H1 (cell line): ENCODE measurements around the gene KRTAP10-7. TPM values are rescaled to one million over a fixed set of nuclear protein-coding genes. Genes with fewer than 3 reads are reported as not detected.

Experiments used
- CTCF ChIA-PET: fragments of 300-600 bp; sonication (Branson Sonifier 250); formaldehyde crosslinking; loops from one replicate; lab custom pipeline; 2021; ENCODE audit not compliant: partially characterized antibody; lab: Charles Lee
- POLR2A ChIA-PET: fragments of 300-600 bp; sonication (Branson Sonifier 250); formaldehyde crosslinking; loops from one replicate; lab custom pipeline; 2021; ENCODE audit warnings: inconsistent platforms; ENCODE audit not compliant: partially characterized antibody; lab: Charles Lee
- DNase-seq, 2 experiments: peaks; one replicate each; pipeline versions ENCODE4 v3.0.0 to v3.0.0-alpha.2; 2010 to 2022; ENCODE audit warnings: low spot score in 2 of 2, low read depth in 1 of 2, mixed read lengths in 1 of 2
- FAIRE-seq: peaks from 2 replicates; lab custom pipeline; 2011; peaks lifted over from hg19 to GRCh38; lab: Jason Lieb, UNC
- H2AFZ ChIP-seq: 2 replicates; pipeline ENCODE4 v1.8.1; 2012; ENCODE audit warnings: low read length, inconsistent platforms
- H2AK5ac ChIP-seq: 2 replicates; pipeline ENCODE4 v1.6.1; 2013; ENCODE audit warnings: low read depth, low read length
- H2BK120ac ChIP-seq: replicated peaks from 2 replicates; pipeline ENCODE3; 2013; ENCODE audit warnings: low read depth, low read length, inconsistent platforms
- H2BK12ac ChIP-seq: 2 replicates; pipeline ENCODE4 v1.6.1; 2013; ENCODE audit warnings: low read depth, low read length
- H2BK15ac ChIP-seq: 2 replicates; pipeline ENCODE4 v1.6.1; 2013; ENCODE audit warnings: low read length
- H2BK20ac ChIP-seq: 2 replicates; pipeline ENCODE4 v1.6.1; 2013; ENCODE audit warnings: low read length
- H2BK5ac ChIP-seq: 2 replicates; pipeline ENCODE4 v1.6.1; 2013; ENCODE audit warnings: low read depth, low read length
- H3K14ac ChIP-seq: 2 replicates; pipeline ENCODE4 v1.6.1; 2013; ENCODE audit warnings: inconsistent platforms; ENCODE audit not compliant: insufficient read length
- H3K18ac ChIP-seq: 2 replicates; pipeline ENCODE4 v1.6.1; 2013; ENCODE audit warnings: low read length; ENCODE audit errors: extremely low read depth
- H3K23ac ChIP-seq: 2 replicates; pipeline ENCODE4 v1.6.1; 2013; ENCODE audit warnings: inconsistent platforms; ENCODE audit not compliant: insufficient read length
- H3K23me2 ChIP-seq: 2 replicates; pipeline ENCODE4 v1.6.1; 2013; ENCODE audit warnings: low read depth, low read length
- H3K27ac ChIP-seq: 2 replicates; pipeline ENCODE4 v1.6.1; 2011; ENCODE audit warnings: low read depth, low read length, inconsistent platforms
- H3K27me3 ChIP-seq, 4 experiments: replicated peaks in 1 of 4; 1 replicate in 1 of 4; 2 replicates in 3 of 4; pipeline versions ENCODE4 v1.6.1 to v1.8.1; 2011 to 2013; ENCODE audit warnings: low read length in 3 of 4, mild to moderate bottlenecking in 3 of 4, inconsistent platforms in 2 of 4, mixed read lengths in 2 of 4, moderate library complexity in 1 of 4; ENCODE audit not compliant: control insufficient read depth in 3 of 4, insufficient read depth in 3 of 4; ENCODE audit errors: extremely low read depth in 1 of 4
- H3K36me3 ChIP-seq, 4 experiments: 2 replicates each; pipeline versions ENCODE4 v1.6.1 to v1.8.1; 2011 to 2013; ENCODE audit warnings: mild to moderate bottlenecking in 4 of 4, low read length in 3 of 4, moderate library complexity in 2 of 4, control low read depth in 1 of 4, inconsistent platforms in 1 of 4; ENCODE audit not compliant: insufficient read depth in 4 of 4, control insufficient read depth in 2 of 4
- H3K4ac ChIP-seq: replicated peaks from 2 replicates; pipeline ENCODE3; 2013; ENCODE audit warnings: low read length, low read depth, mixed read lengths, inconsistent platforms; ENCODE audit not compliant: insufficient read length
- H3K4me1 ChIP-seq, 4 experiments: replicated peaks in 1 of 4; 1 replicate in 1 of 4; 2 replicates in 3 of 4; pipeline versions ENCODE4 v1.6.1 to v1.8.1; 2011 to 2013; ENCODE audit warnings: low read length in 3 of 4, inconsistent platforms in 2 of 4, mixed read lengths in 1 of 4; ENCODE audit not compliant: insufficient read depth in 4 of 4, control insufficient read depth in 3 of 4
- H3K4me2 ChIP-seq, 2 experiments: 2 replicates each; pipeline versions ENCODE4 v1.6.1 to v1.8.1; 2011 to 2013; ENCODE audit warnings: low read depth in 2 of 2, low read length in 2 of 2, control low read depth in 1 of 2, inconsistent platforms in 1 of 2, mild to moderate bottlenecking in 1 of 2; ENCODE audit not compliant: insufficient read depth in 1 of 2
- H3K4me3 ChIP-seq, 4 experiments: fragments of 200-600, 300-600 bp in 1 of 4; sonication (generic), shearing (Covaris generic), sonication (Bioruptor Twin) in 1 of 4; 2 replicates each; pipeline versions ENCODE4 v1.5.1 to v1.8.1; 2011 to 2016; ENCODE audit warnings: low read length in 4 of 4, low read depth in 3 of 4, control low read depth in 2 of 4, inconsistent platforms in 2 of 4, mild to moderate bottlenecking in 2 of 4, mixed read lengths in 1 of 4, moderate library complexity in 1 of 4; ENCODE audit not compliant: insufficient read depth in 2 of 4; ENCODE audit errors: extremely low read depth in 1 of 4
- H3K56ac ChIP-seq: replicated peaks from 2 replicates; pipeline ENCODE3; 2013; ENCODE audit warnings: low read depth, mild to moderate bottlenecking, mixed read lengths, low read length, inconsistent platforms; ENCODE audit not compliant: insufficient read length
- H3K79me1 ChIP-seq: 2 replicates; pipeline ENCODE4 v1.6.1; 2013; ENCODE audit warnings: low read depth, low read length, control low read depth
- H3K79me2 ChIP-seq, 2 experiments: 2 replicates each; pipeline versions ENCODE4 v1.6.1 to v1.8.1; 2012 to 2013; ENCODE audit warnings: low read length in 2 of 2, mild to moderate bottlenecking in 2 of 2, inconsistent platforms in 1 of 2; ENCODE audit not compliant: insufficient read depth in 2 of 2, control insufficient read depth in 1 of 2
- H3K9ac ChIP-seq, 4 experiments: replicated peaks in 1 of 4; 1 replicate in 1 of 4; 2 replicates in 3 of 4; pipeline versions ENCODE4 v1.6.1 to v1.8.1; 2011 to 2013; ENCODE audit warnings: low read depth in 3 of 4, low read length in 3 of 4, control low read depth in 2 of 4, mild to moderate bottlenecking in 2 of 4, moderate library complexity in 2 of 4, inconsistent platforms in 1 of 4; ENCODE audit errors: extremely low read depth in 1 of 4
- H3K9me3 ChIP-seq, 2 experiments: 2 replicates each; pipeline versions ENCODE4 v1.6.1 to v1.8.1; 2012 to 2013; ENCODE audit warnings: mild to moderate bottlenecking in 2 of 2, moderate library complexity in 2 of 2, control low read depth in 1 of 2, inconsistent platforms in 1 of 2, low read depth in 1 of 2, low read length in 1 of 2, mixed read lengths in 1 of 2; ENCODE audit not compliant: insufficient read depth in 2 of 2
- H4K20me1 ChIP-seq, 2 experiments: replicated peaks in 1 of 2; 2 replicates each; pipeline versions ENCODE3 to v1.8.1; 2011 to 2013; ENCODE audit warnings: inconsistent platforms in 2 of 2, low read length in 2 of 2, mild to moderate bottlenecking in 1 of 2; ENCODE audit not compliant: insufficient read depth in 2 of 2, control insufficient read depth in 1 of 2
- H4K5ac ChIP-seq: 2 replicates; pipeline ENCODE4 v1.6.1; 2013; ENCODE audit warnings: low read length, low read depth, mixed read lengths, inconsistent platforms; ENCODE audit not compliant: insufficient read length
- H4K8ac ChIP-seq: 2 replicates; pipeline ENCODE4 v1.8.0; 2013; ENCODE audit warnings: mild to moderate bottlenecking, moderate library complexity, low read length, inconsistent platforms; ENCODE audit not compliant: insufficient read depth; ENCODE audit errors: extremely low read depth
- H4K91ac ChIP-seq: replicated peaks from 2 replicates; pipeline ENCODE3; 2013; ENCODE audit warnings: low read length, mixed read lengths, inconsistent platforms; ENCODE audit not compliant: insufficient read length
- CEBPB ChIP-seq: IDR thresholded peaks from 2 replicates; pipeline ENCODE4 v1.6.1; 2012; ENCODE audit warnings: low read depth, low read length
- CREB1 ChIP-seq: IDR thresholded peaks from 2 replicates; pipeline ENCODE4 v1.6.1; 2012; ENCODE audit warnings: inconsistent platforms
- EZH2 ChIP-seq: fragments of 200-600 bp; sonication (generic); IDR thresholded peaks from 2 replicates; pipeline ENCODE4 v1.7.1; 2012; ENCODE audit warnings: low read depth, mild to moderate bottlenecking, moderate library complexity, low read length, inconsistent platforms; ENCODE audit not compliant: severe bottlenecking
- RNF2 ChIP-seq: fragments of 200-900, 300-1000 bp; sonication (generic); IDR thresholded peaks from 2 replicates; pipeline ENCODE4 v1.7.1; 2016; ENCODE audit warnings: borderline replicate concordance, low read depth, mild to moderate bottlenecking, antibody characterized with exemption, low read length; ENCODE audit not compliant: poor library complexity, severe bottlenecking; ENCODE audit errors: missing control alignments
- SIN3A ChIP-seq, 2 experiments: IDR thresholded peaks in 1 of 2; conservative IDR thresholded peaks in 1 of 2; 2 replicates each; pipeline ENCODE4 v1.6.1; 2011 to 2012; ENCODE audit warnings: low read length in 2 of 2, improper control_type of control experiment in 1 of 2, low read depth in 1 of 2, mild to moderate bottlenecking in 1 of 2
- SP2 ChIP-seq: IDR thresholded peaks from 2 replicates; pipeline ENCODE4 v1.6.1; 2012; ENCODE audit warnings: mild to moderate bottlenecking, low read length, inconsistent platforms
- SRF ChIP-seq: IDR thresholded peaks from 2 replicates; pipeline ENCODE4 v1.6.1; 2011; ENCODE audit warnings: mild to moderate bottlenecking, low read depth, low read length, moderate library complexity
- TCF12 ChIP-seq: IDR thresholded peaks from 2 replicates; pipeline ENCODE4 v1.6.1; 2011; ENCODE audit warnings: low read depth, mild to moderate bottlenecking, low read length
- WGBS, 2 experiments: shearing (Covaris generic) in 1 of 2; methylation state at CpG; one replicate each; pipeline versions ENCODE4 v1.1.6 to v1.1.7; 2013 to 2015; ENCODE audit warnings: low lambda C conversion rate in 2 of 2, mixed read lengths in 2 of 2, inconsistent platforms in 1 of 2, low coverage in 1 of 2, missing lambda C conversion rate in 1 of 2; ENCODE audit not compliant: insufficient replicate concordance in 2 of 2, insufficient coverage in 1 of 2, insufficient read length in 1 of 2; ENCODE audit errors: extremely low coverage in 1 of 2, missing lambda C conversion rate in 1 of 2; 5-methylcytosine and 5-hydroxymethylcytosine counted together
- polyA plus RNA-seq, 7 experiments: library from polyadenylated mRNA; depleted of rRNA in 3 of 7; stranded (reverse) in 5 of 7; unstranded in 2 of 7; fragments of >200 nt in 5 of 7; fragments of 200-250 nt in 2 of 7; gene quantifications; 1 replicate in 5 of 7; 2 replicates in 1 of 7; 4 replicates in 1 of 7; pipeline versions ENCODE4 v1.2.1 to v1.2.3, GENCODE V29; 2011 to 2013; ENCODE audit warnings: missing spikeins in 2 of 7, mixed read lengths in 2 of 7
- total RNA-seq: library from RNA; stranded (reverse); fragmentation: NEBNext Ultra II Directional; extraction: Animal tissue kit (Norgen Biotek cat#: 25700); gene quantifications from 2 replicates; pipeline ENCODE4 v1.2.1, GENCODE V29; 2021
- TF ChIP-seq, protein P1 (sequence below): IDR thresholded peaks from 2 replicates; pipeline ENCODE4 v1.6.1; 2012; ENCODE audit warnings: low read length, inconsistent platforms

KRTAP10-7 gene
- total and polyA plus RNA-seq, 2 of the 8 experiments (the other 6 are each of a cell fraction or from before 2014, with no cell fraction given) = not detected

GRCh38 chr21:44603911-44604310 is 3.5 kb downstream of the KRTAP10-7 start:
- H2BK20ac ChIP-seq = no peak overlapping the region
- ChIA-PET CTCF (no interaction called here), POLR2A (no interaction called here)
- H3K4ac ChIP-seq = no peak overlapping the region
- 0 out of 2 replicates have a peak, but pooled peaks cover 2% of the 10 kb centered on the region for H3K23me2 ChIP-seq
- H4K5ac ChIP-seq = no peak overlapping the region
- no peaks in the 10 kb centered on the region for H3K79me1 ChIP-seq
- no peaks in the 10 kb centered on the region for H3K79me2 ChIP-seq
- H2BK12ac ChIP-seq = no peak overlapping the region
- H3K14ac ChIP-seq = no peak overlapping the region
- no peak overlapping the region for H3K9ac ChIP-seq
- H2BK15ac ChIP-seq = no peak overlapping the region
- H4K20me1 ChIP-seq = no peaks in the 10 kb centered on the region
- DNase-seq = no peak
- H2BK120ac ChIP-seq = no peak overlapping the region
- no peaks in the 10 kb centered on the region; a peak in 1 of 8 replicates for H3K36me3 ChIP-seq
- H3K27ac ChIP-seq = no peak overlapping the region
- no peak overlapping the region for H3K4me3 ChIP-seq
- no peak overlapping the region for H3K4me2 ChIP-seq
- H3K56ac ChIP-seq = no peak overlapping the region
- H3K4me1 ChIP-seq = peaks cover 0 to 2% (median 0%) of the 10 kb centered on the region in 4 experiments; a peak in 3 of 7 replicates
- no peaks in the 10 kb centered on the region for H3K27me3 ChIP-seq
- peaks cover 0 to 5% of the 10 kb centered on the region in 2 experiments; a peak in 1 of 4 replicates for H3K9me3 ChIP-seq
- H4K8ac ChIP-seq = no peak overlapping the region
- H4K91ac ChIP-seq = no peak overlapping the region
- 90% methylated on average over 8 of the region's 8 CpGs; no CpG with 5 or more reads in 1 of the 2 experiments for WGBS, 2 experiments
- H2AK5ac ChIP-seq = no peak overlapping the region
- H2AFZ ChIP-seq = no peak overlapping the region
- H3K23ac ChIP-seq = no peak overlapping the region
- FAIRE-seq = no peak
- no peak overlapping the region for H2BK5ac ChIP-seq
- no peak overlapping the region for H3K18ac ChIP-seq
- no peak for TF ChIP-seq TCF12
- TF ChIP-seq SP2 = no peak
- TF ChIP-seq, protein P1, sequence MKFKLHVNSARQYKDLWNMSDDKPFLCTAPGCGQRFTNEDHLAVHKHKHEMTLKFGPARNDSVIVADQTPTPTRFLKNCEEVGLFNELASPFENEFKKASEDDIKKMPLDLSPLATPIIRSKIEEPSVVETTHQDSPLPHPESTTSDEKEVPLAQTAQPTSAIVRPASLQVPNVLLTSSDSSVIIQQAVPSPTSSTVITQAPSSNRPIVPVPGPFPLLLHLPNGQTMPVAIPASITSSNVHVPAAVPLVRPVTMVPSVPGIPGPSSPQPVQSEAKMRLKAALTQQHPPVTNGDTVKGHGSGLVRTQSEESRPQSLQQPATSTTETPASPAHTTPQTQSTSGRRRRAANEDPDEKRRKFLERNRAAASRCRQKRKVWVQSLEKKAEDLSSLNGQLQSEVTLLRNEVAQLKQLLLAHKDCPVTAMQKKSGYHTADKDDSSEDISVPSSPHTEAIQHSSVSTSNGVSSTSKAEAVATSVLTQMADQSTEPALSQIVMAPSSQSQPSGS = no peak
- TF ChIP-seq CREB1 = no peak
- no peak for TF ChIP-seq SRF
- TF ChIP-seq RNF2 = no peak
- no peak for TF ChIP-seq EZH2
- TF ChIP-seq CEBPB = no peak
- no peak for TF ChIP-seq SIN3A (conservative IDR thresholded peaks at IDR 0.05 in 1 of 2, IDR thresholded peaks at IDR 0.05 in 1 of 2; ENCODE audit: low read depth in 1 of 2, low read length in 2 of 2)
